Memory B cell (primary cell): ENCODE data around the gene TSPEAR.
"Not testable (repeated sequence)": the region's sequence is repeated elsewhere in the genome, so short reads cannot be mapped to it uniquely, and the experiment has no call there.

Experiments used
- ATAC-seq: fragments of 150-1000 bp; cut with Tn5 transposase; 2 replicates; pipeline ENCODE4 v1.10.0; 2021; ENCODE audit warnings: low read depth, mild to moderate bottlenecking, moderate library complexity
- DNase-seq, 2 donors: peaks; one replicate each; pipeline ENCODE4 v3.0.0; 2022; ENCODE audit warnings: low spot score in 2 of 2
- H3K27ac Mint-ChIP-seq: one replicate; pipeline ENCODE4 v1.8.0; 2022; ENCODE audit warnings: mild to moderate bottlenecking, moderate library complexity, mixed read lengths
- H3K27me3 Mint-ChIP-seq: one replicate; pipeline ENCODE4 v1.8.0; 2022; ENCODE audit warnings: mixed read lengths
- H3K36me3 Mint-ChIP-seq: one replicate; pipeline ENCODE4 v1.8.0; 2022; ENCODE audit warnings: mild to moderate bottlenecking, mixed read lengths
- H3K4me1 Mint-ChIP-seq: one replicate; pipeline ENCODE4 v1.8.0; 2022; ENCODE audit warnings: mixed read lengths
- H3K4me3 Mint-ChIP-seq: one replicate; pipeline ENCODE4 v1.8.0; 2022; ENCODE audit warnings: mild to moderate bottlenecking, moderate library complexity, mixed read lengths
- H3K9me3 Mint-ChIP-seq: one replicate; pipeline ENCODE4 v1.8.0; 2022; ENCODE audit warnings: mixed read lengths

TSPEAR gene

GRCh38 chr21:44507673-44508425 lies 203.5 kb downstream of the TSPEAR start:
- DNase-seq (no peak), ATAC-seq (no peak)
- Mint-ChIP-seq H3K27ac (no peak overlapping the region), H3K27me3 (peaks cover 10% of the 10 kb centered on the region), H3K9me3 (no peaks in the 10 kb centered on the region), H3K36me3 (no peaks in the 10 kb centered on the region), H3K4me1 (peaks cover 10% of the 10 kb centered on the region), H3K4me3 (no peak overlapping the region)

- Mint-ChIP-seq H3K36me3 (no peaks in the 10 kb centered on the region), H3K9me3 (no peaks in the 10 kb centered on the region), H3K27ac (no peak overlapping the region), H3K4me1 (peaks cover 10% of the 10 kb centered on the region), H3K27me3 (peaks cover 10% of the 10 kb centered on the region), H3K4me3 (no peak overlapping the region)
- DNase-seq (no peak), ATAC-seq (no peak)
These were observed 204.8 kb downstream of the TSPEAR start for GRCh38 chr21:44506279-44507255.

- Mint-ChIP-seq H3K36me3 (no peaks in the 10 kb centered on the region), H3K4me3 (no peak overlapping the region), H3K27me3 (peaks cover 6% of the 10 kb centered on the region), H3K27ac (no peak overlapping the region), H3K9me3 (no peaks in the 10 kb centered on the region), H3K4me1 (peaks cover 10% of the 10 kb centered on the region)
- no peak for DNase-seq
- ATAC-seq: no peak
These were observed 205.6 kb downstream of the TSPEAR start for GRCh38 chr21:44505673-44506278.

DNA sequence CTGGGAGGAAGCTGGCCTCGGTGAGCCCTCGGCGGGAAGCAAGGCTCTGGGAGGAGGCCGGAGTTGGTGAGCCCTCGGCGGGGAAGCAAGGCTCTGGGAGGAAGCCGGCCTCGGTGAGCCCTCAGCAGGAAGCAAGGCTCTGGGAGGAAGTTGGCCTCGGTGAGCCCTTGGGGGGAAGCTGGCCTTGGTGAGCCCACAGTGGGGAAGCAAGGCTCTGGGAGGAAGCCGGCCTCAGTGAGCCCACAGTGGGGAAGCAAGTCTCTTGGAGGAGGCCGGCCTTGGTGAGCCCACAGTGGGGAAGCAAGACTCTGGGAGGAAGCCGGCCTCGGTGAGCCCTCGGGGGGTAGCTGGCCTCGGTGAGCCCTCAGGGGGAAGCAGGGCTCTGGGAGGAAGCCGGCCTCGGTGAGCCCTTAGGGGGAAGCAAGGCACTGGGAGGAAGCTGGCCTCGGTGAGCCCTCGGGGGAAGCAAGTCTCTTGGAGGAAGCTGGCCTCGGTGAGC lies 207.4 kb downstream of the TSPEAR start:
- peak overlapping the region; percentile 32 for H3K4me3 Mint-ChIP-seq
- DNase-seq (no peak), ATAC-seq (no peak)
- H3K27me3 Mint-ChIP-seq: peaks cover 2% of the 10 kb centered on the region
- peak overlapping the region; percentile 55 for H3K27ac Mint-ChIP-seq
- H3K9me3 Mint-ChIP-seq: no peaks in the 10 kb centered on the region
- no peaks in the 10 kb centered on the region for H3K36me3 Mint-ChIP-seq
- peaks cover 7% of the 10 kb centered on the region for H3K4me1 Mint-ChIP-seq

DNA sequence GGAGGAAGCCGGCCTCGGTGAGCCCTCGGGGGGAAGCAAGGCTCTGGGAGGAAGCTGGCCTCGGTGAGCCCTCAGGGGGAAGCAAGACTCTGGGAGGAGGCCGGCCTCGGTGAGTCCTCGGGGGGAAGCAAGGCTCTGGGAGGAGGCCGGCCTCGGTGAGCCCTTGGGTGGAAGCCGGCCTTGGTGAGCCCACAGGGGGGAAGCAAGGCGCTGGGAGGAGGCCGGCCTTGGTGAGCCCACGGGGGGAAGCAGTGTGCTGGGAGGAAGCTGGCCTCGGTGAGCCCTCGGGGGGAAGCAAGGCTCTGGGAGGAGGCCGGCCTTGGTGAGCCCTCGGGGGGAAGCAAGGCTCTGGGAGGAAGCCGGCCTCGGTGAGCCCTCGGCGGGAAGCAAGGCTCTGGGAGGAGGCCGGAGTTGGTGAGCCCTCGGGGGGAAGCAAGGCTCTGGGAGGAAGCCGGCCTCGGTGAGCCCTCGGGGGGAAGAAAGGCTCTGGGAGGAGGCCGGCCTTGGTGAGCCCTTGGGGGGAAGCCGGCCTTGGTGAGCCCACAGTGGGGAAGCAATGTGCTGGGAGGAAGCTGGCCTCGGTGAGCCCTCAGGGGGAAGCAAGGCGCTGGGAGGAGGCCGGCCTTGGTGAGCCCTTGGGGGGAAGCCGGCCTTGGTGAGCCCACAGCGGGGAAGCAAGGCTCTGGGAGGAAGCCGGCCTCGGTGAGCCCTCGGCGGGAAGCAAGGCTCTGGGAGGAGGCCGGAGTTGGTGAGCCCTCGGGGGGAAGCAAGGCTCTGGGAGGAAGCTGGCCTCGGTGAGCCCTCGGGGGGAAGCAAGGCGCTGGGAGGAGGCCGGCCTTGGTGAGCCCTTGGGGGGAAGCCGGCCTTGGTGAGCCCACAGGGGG lies 208.1 kb downstream of the TSPEAR start:
- H3K9me3 Mint-ChIP-seq, H3K27me3 Mint-ChIP-seq, H3K36me3 Mint-ChIP-seq, H3K4me1 Mint-ChIP-seq, DNase-seq, ATAC-seq: not testable (repeated sequence)
- H3K27ac Mint-ChIP-seq: peak overlapping the region; percentile 86
- H3K4me3 Mint-ChIP-seq: peak overlapping the region; percentile 32

GRCh38 chr21:44502171-44502958 lies 209.0 kb downstream of the TSPEAR start:
- Mint-ChIP-seq H3K27ac (peak overlapping the region; percentile 86), H3K4me1 (peaks cover 7% of the 10 kb centered on the region), H3K4me3 (no peak overlapping the region), H3K27me3 (peaks cover 2% of the 10 kb centered on the region), H3K36me3 (no peaks in the 10 kb centered on the region), H3K9me3 (no peaks in the 10 kb centered on the region)
- ATAC-seq: no peak
- DNase-seq: no peak

DNA sequence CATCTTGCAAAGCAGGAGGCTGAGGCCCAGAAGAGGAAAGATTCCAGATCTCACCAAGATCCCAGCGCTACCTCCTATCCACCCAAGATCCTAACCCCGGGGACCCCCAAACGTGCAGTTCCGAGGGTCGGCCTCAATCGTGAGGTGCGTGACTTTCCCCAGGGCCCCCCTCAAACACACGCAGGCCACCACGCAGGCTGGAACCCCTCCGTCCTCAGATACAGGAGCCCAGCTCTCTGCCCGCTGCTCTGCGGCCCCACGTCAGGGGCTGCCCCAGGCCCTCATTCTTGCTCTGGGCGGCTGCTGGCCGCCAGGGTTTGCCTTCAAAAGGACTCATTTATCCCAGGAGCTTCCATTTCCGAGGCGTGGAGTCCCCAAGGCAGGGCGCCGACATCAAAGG lies 211.3 kb downstream of the TSPEAR start:
- Mint-ChIP-seq H3K4me1 (peaks cover 7% of the 10 kb centered on the region), H3K27me3 (peaks cover 11% of the 10 kb centered on the region), H3K36me3 (no peaks in the 10 kb centered on the region), H3K4me3 (no peak overlapping the region), H3K9me3 (no peaks in the 10 kb centered on the region), H3K27ac (no peak overlapping the region)
- no peak for DNase-seq
- no peak for ATAC-seq

GRCh38 chr21:44499631-44500030 lies 211.7 kb downstream of the TSPEAR start:
- peaks cover 11% of the 10 kb centered on the region for H3K27me3 Mint-ChIP-seq
- ATAC-seq: no peak

GRCh38 chr21:44499211-44499560 lies 212.2 kb downstream of the TSPEAR start:
- Mint-ChIP-seq H3K27ac (no peak overlapping the region), H3K9me3 (no peaks in the 10 kb centered on the region), H3K27me3 (peaks cover 11% of the 10 kb centered on the region), H3K4me3 (no peak overlapping the region), H3K4me1 (peaks cover 6% of the 10 kb centered on the region), H3K36me3 (no peaks in the 10 kb centered on the region)
- no peak for DNase-seq
- no peak for ATAC-seq

More at GRCh38 chr21:44499631-44500030, 211.7 kb downstream of the TSPEAR start:
- DNase-seq: no peak
- Mint-ChIP-seq H3K27ac (no peak overlapping the region), H3K36me3 (no peaks in the 10 kb centered on the region), H3K4me3 (no peak overlapping the region), H3K9me3 (no peaks in the 10 kb centered on the region), H3K4me1 (peaks cover 7% of the 10 kb centered on the region)

GRCh38 chr21:44498280-44499210 lies 212.8 kb downstream of the TSPEAR start:
- Mint-ChIP-seq H3K4me1 (no peaks in the 10 kb centered on the region), H3K36me3 (no peaks in the 10 kb centered on the region), H3K9me3 (no peaks in the 10 kb centered on the region), H3K27ac (no peak overlapping the region), H3K27me3 (peaks cover 11% of the 10 kb centered on the region), H3K4me3 (no peak overlapping the region)
- DNase-seq (no peak), ATAC-seq (no peak)

GRCh38 chr21:44497703-44498126 lies 213.7 kb downstream of the TSPEAR start:
- no peak for ATAC-seq
- H3K9me3 Mint-ChIP-seq: peaks cover 4% of the 10 kb centered on the region
- H3K4me1 Mint-ChIP-seq: no peaks in the 10 kb centered on the region
- H3K27ac Mint-ChIP-seq: no peak overlapping the region
- DNase-seq: no peak
- H3K36me3 Mint-ChIP-seq: no peaks in the 10 kb centered on the region
- peaks cover 9% of the 10 kb centered on the region for H3K27me3 Mint-ChIP-seq
- no peak overlapping the region for H3K4me3 Mint-ChIP-seq
